Spleen (tissue), 11 donors: ENCODE results near the gene OR2L8. TPM values are rescaled to one million over a fixed set of nuclear protein-coding genes. Genes with fewer than 3 reads are reported as not detected.

Experiments
- DNase-seq: peaks from one replicate; pipeline ENCODE4 v3.0.0-alpha.2; 2020
- H3K27ac ChIP-seq, 8 donors: fragments of 200-600 bp; sonication (generic) in 7 of 8; 1 replicate in 4 of 8; 2 replicates in 4 of 8; pipeline versions ENCODE4 v1.5.0 to v1.8.0; 2016 to 2021; ENCODE audit warnings: inconsistent platforms in 4 of 8, mild to moderate bottlenecking in 4 of 8, moderate library complexity in 1 of 8
- H3K27me3 ChIP-seq, 7 donors: fragments of 200-600 bp; sonication (generic) in 6 of 7; replicated peaks in 1 of 7; 1 replicate in 4 of 7; 2 replicates in 3 of 7; pipeline versions ENCODE4 v1.5.0 to v1.8.0; 2016 to 2021; ENCODE audit warnings: inconsistent platforms in 3 of 7, mild to moderate bottlenecking in 1 of 7
- H3K36me3 ChIP-seq, 6 donors: fragments of 200-600 bp; sonication (generic) in 5 of 6; 1 replicate in 4 of 6; 2 replicates in 2 of 6; pipeline versions ENCODE4 v1.5.0 to v1.8.0; 2016 to 2021; ENCODE audit warnings: inconsistent platforms in 2 of 6
- H3K4me1 ChIP-seq, 6 donors: fragments of 200-600 bp; sonication (generic) in 5 of 6; 1 replicate in 3 of 6; 2 replicates in 3 of 6; pipeline versions ENCODE4 v1.5.0 to v1.8.0; 2016 to 2021; ENCODE audit warnings: inconsistent platforms in 3 of 6
- H3K4me3 ChIP-seq, 8 donors: fragments of 200-600 bp; sonication (generic) in 7 of 8; 1 replicate in 4 of 8; 2 replicates in 4 of 8; pipeline versions ENCODE4 v1.5.0 to v1.8.0; 2016 to 2021; ENCODE audit warnings: inconsistent platforms in 4 of 8, mild to moderate bottlenecking in 4 of 8, moderate library complexity in 2 of 8
- H3K9me3 ChIP-seq, 8 donors: fragments of 200-600 bp; sonication (generic) in 7 of 8; 1 replicate in 4 of 8; 2 replicates in 4 of 8; pipeline versions ENCODE4 v1.5.0 to v1.8.0; 2016 to 2021; ENCODE audit warnings: inconsistent platforms in 4 of 8
- CTCF ChIP-seq, 11 experiments: fragments of 200-600 bp in 7 of 11; fragments of 450-650 bp in 4 of 11; sonication (generic) in 4 of 11; IDR thresholded peaks in 8 of 11; conservative IDR thresholded peaks in 3 of 11; 1 replicate in 7 of 11; 2 replicates in 4 of 11; pipeline versions ENCODE4 v1.4.0 to v1.8.0; 2016 to 2021; ENCODE audit warnings: antibody characterized with exemption in 11 of 11, inconsistent platforms in 4 of 11, mild to moderate bottlenecking in 1 of 11
- POLR2A ChIP-seq, 3 donors: fragments of 450-650 bp; IDR thresholded peaks; one replicate each; pipeline ENCODE4 v1.5.1; 2017; ENCODE audit warnings: antibody characterized with exemption in 3 of 3, mild to moderate bottlenecking in 1 of 3
- POLR2AphosphoS5 ChIP-seq, 3 donors: sonication (generic); formaldehyde crosslinking; IDR thresholded peaks; one replicate each; pipeline ENCODE4 v1.5.1; 2017; ENCODE audit warnings: antibody characterized with exemption in 3 of 3
- WGBS, 5 donors: extraction: QIAGEN DNeasy Blood & Tissue Kit in 3 of 5; methylation state at CpG; one replicate each; pipeline versions ENCODE4 v1.1.5 to v1.1.7; 2013 to 2018; 5-methylcytosine and 5-hydroxymethylcytosine counted together
- intact Hi-C: fragments of 100-400 bp; cut with DNase I; formaldehyde crosslinking; loops from one replicate; pipeline ENCODE4 v1.15.0; 2023; ENCODE audit warnings: low total_unique reads
- polyA plus RNA-seq, 3 donors: library from polyadenylated mRNA; stranded (reverse); fragments of 200-250 nt; gene quantifications; one replicate each; pipeline ENCODE4 v1.2.1, GENCODE V29; 2013
- total RNA-seq, 7 donors: library from RNA; depleted of rRNA in 3 of 7; stranded (reverse); fragments of >200 nt in 3 of 7; fragmentation: NEBNext Ultra II Directional in 4 of 7; extraction: Animal tissue kit (Norgen Biotek cat#: 25700) in 4 of 7; gene quantifications; one replicate each; pipeline versions ENCODE4 v1.1.0 to v1.2.1, GENCODE V29; 2016 to 2021
- donor health status: healthy with polysubstance abuse.
- donor health status: DM: no; HTN: no; CAD: no; lungs with moderate emphysema.
- donor health status: DM: no; HTN: no; CAD: no.
- donor health status: Bipolar disorder and iron deficiency.
- donor health status: healthy.
- donor health status: DM: no; HTN: no; CAD: no.
- donor health status: DM: yes; HTN: yes; CAD: no.

OR2L8 gene
- total and polyA plus RNA-seq, 10 donors, result 0.65 to 3.8 (median 1.8) TPM; not detected in 3

GRCh38 chr1:247942624-247943023, 6.0 kb upstream of the OR2L8 start:
- 79 to 95% (median 86%) methylated on average over 6 of the region's 6 CpGs for WGBS, 5 donors
- H3K27ac ChIP-seq, result no peak overlapping the region
- no peak overlapping the region for H3K4me3 ChIP-seq
- TF ChIP-seq POLR2A (IDR thresholded peaks at IDR 0.05) (no peak), CTCF (IDR thresholded peaks at IDR 0.05 in 8 of 11, conservative IDR thresholded peaks at IDR 0.05 in 3 of 11) (no peak), POLR2AphosphoS5 (IDR thresholded peaks at IDR 0.05) (no peak)
- no peaks in the 10 kb centered on the region for H3K36me3 ChIP-seq
- H3K27me3 ChIP-seq, result no peaks in the 10 kb centered on the region
- no peak for DNase-seq
- peaks cover 0 to 11% (median 3%) of the 10 kb centered on the region in 8 donors for H3K9me3 ChIP-seq
- intact Hi-C loops, result no loop called here
- H3K4me1 ChIP-seq, result no peaks in the 10 kb centered on the region

GRCh38 chr1:247953408-247953807, 4.8 kb downstream of the OR2L8 start:
- H3K27me3 ChIP-seq, result no peaks in the 10 kb centered on the region
- 93 to 100% (median 96%) methylated on average over 1 of the region's 1 CpG for WGBS, 5 donors
- H3K27ac ChIP-seq, result no peak overlapping the region
- no peaks in the 10 kb centered on the region for H3K4me1 ChIP-seq
- H3K36me3 ChIP-seq, result no peaks in the 10 kb centered on the region
- peaks cover 0 to 10% (median 0%) of the 10 kb centered on the region in 8 donors for H3K9me3 ChIP-seq
- no peak for DNase-seq
- intact Hi-C loops, result no loop called here
- H3K4me3 ChIP-seq, result no peak overlapping the region
- TF ChIP-seq POLR2A (IDR thresholded peaks at IDR 0.05) (no peak), POLR2AphosphoS5 (IDR thresholded peaks at IDR 0.05) (no peak)

GRCh38 chr1:247961791-247962190, 13.1 kb downstream of the OR2L8 start:
- peaks cover 0 to 9% (median 2%) of the 10 kb centered on the region in 6 donors for H3K4me1 ChIP-seq

GRCh38 chr1:247962911-247963588, 14.4 kb downstream of the OR2L8 start:
- peaks cover 0 to 4% (median 0%) of the 10 kb centered on the region in 6 donors for H3K36me3 ChIP-seq
- no peak overlapping the region for H3K4me3 ChIP-seq
- DNase-seq, result no peak
- H3K9me3 ChIP-seq, result peaks cover 0 to 3% (median 0%) of the 10 kb centered on the region in 8 donors
- no peak overlapping the region for H3K27ac ChIP-seq
- intact Hi-C loops, result no loop called here
- 25 to 51% (median 32%) methylated on average over 4 of the region's 4 CpGs for WGBS, 5 donors
- no peak for TF ChIP-seq POLR2A (IDR thresholded peaks at IDR 0.05)
- TF ChIP-seq CTCF (IDR thresholded peaks at IDR 0.05 in 8 of 11, conservative IDR thresholded peaks at IDR 0.05 in 3 of 11), result no peak
- peaks cover 0 to 3% (median 0%) of the 10 kb centered on the region in 7 donors for H3K27me3 ChIP-seq
- peaks cover 0 to 12% (median 2%) of the 10 kb centered on the region in 6 donors for H3K4me1 ChIP-seq

More at GRCh38 chr1:247961791-247962190, 13.1 kb downstream of the OR2L8 start:
- Histone ChIP-seq H3K27ac (no peak overlapping the region), H3K36me3 (peaks cover 0 to 4% (median 0%) of the 10 kb centered on the region in 6 donors), H3K9me3 (peaks cover 0 to 10% (median 0%) of the 10 kb centered on the region in 8 donors), H3K27me3 (peaks cover 0 to 3% (median 0%) of the 10 kb centered on the region in 7 donors), H3K4me3 (no peak overlapping the region)
- TF ChIP-seq POLR2A (IDR thresholded peaks at IDR 0.05), result no peak
- TF ChIP-seq CTCF (IDR thresholded peaks at IDR 0.05 in 8 of 11, conservative IDR thresholded peaks at IDR 0.05 in 3 of 11), result no peak
- no peak for TF ChIP-seq POLR2AphosphoS5 (IDR thresholded peaks at IDR 0.05)
- no peak for DNase-seq
- 14 to 55% (median 27%) methylated on average over 3 of the region's 3 CpGs for WGBS, 5 donors
- intact Hi-C loops, result no loop called here
